ENCODE results near the gene CDHR5. TPM values are rescaled to one million over a fixed set of nuclear protein-coding genes. Genes with fewer than 3 reads are reported as not detected.

CDHR5 gene
- total and polyA plus RNA-seq, 2 experiments from 2014 or later, result 0.18 to 0.27 TPM

- peaks cover 29% of the 10 kb centered on the region for H3K36me3 ChIP-seq
- no peaks in the 10 kb centered on the region for H3K9me3 ChIP-seq (ENCODE audit: low read depth)
- H3K27ac ChIP-seq, result no peak overlapping the region
- TF ChIP-seq, protein P1, sequence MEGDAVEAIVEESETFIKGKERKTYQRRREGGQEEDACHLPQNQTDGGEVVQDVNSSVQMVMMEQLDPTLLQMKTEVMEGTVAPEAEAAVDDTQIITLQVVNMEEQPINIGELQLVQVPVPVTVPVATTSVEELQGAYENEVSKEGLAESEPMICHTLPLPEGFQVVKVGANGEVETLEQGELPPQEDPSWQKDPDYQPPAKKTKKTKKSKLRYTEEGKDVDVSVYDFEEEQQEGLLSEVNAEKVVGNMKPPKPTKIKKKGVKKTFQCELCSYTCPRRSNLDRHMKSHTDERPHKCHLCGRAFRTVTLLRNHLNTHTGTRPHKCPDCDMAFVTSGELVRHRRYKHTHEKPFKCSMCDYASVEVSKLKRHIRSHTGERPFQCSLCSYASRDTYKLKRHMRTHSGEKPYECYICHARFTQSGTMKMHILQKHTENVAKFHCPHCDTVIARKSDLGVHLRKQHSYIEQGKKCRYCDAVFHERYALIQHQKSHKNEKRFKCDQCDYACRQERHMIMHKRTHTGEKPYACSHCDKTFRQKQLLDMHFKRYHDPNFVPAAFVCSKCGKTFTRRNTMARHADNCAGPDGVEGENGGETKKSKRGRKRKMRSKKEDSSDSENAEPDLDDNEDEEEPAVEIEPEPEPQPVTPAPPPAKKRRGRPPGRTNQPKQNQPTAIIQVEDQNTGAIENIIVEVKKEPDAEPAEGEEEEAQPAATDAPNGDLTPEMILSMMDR (IDR thresholded peaks at IDR 0.05; ENCODE audit: low read depth, low read length), result no peak
- no peaks in the 10 kb centered on the region for H3K4me1 ChIP-seq (ENCODE audit: low read depth)
- DNase-seq (ENCODE audit: low read depth in 1 of 2, low spot score in 1 of 2), result no peak
- H3K4me3 ChIP-seq, result no peak overlapping the region
- H3K27me3 ChIP-seq, result no peaks in the 10 kb centered on the region
Observed at GRCh38 chr11:587546-587945, 37.2 kb downstream of the CDHR5 start.

- Histone ChIP-seq H3K27me3 (no peaks in the 10 kb centered on the region), H3K27ac (no peak overlapping the region), H3K9me3 (ENCODE audit: low read depth) (no peaks in the 10 kb centered on the region), H3K4me3 (no peak overlapping the region), H3K4me1 (ENCODE audit: low read depth) (no peaks in the 10 kb centered on the region), H3K36me3 (peaks cover 25% of the 10 kb centered on the region)
- TF ChIP-seq, protein P1 (IDR thresholded peaks at IDR 0.05; ENCODE audit: low read depth, low read length), result no peak
- DNase-seq (ENCODE audit: low read depth in 1 of 2, low spot score in 1 of 2), result no peak
Observed at GRCh38 chr11:586376-587316, 38.1 kb downstream of the CDHR5 start.

DNA sequence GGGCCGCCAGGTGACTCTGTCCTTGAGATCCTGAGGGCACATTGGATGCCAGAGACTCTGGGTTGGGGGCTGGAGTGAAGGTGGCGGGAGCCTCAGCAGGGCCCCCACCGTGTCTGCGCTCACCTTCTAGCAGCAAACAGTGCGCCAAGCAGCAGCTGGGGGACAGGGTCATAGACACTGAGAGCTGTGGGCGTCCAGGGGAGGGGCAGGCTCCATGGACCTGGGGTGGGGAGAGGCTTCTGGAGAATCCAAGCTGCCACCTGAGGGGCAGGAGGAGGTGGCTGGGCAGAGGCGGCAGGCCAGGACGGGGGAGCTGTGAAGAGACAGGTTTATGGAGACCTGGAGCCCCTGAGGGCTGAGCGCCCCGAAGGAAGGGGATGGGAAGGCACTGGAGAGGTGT lies 40.5 kb downstream of the CDHR5 start:
- DNase-seq (ENCODE audit: low read depth in 1 of 2, low spot score in 1 of 2), result no peak
- TF ChIP-seq, protein P1 (IDR thresholded peaks at IDR 0.05; ENCODE audit: low read depth, low read length), result no peak
- peaks cover 5% of the 10 kb centered on the region for H3K4me1 ChIP-seq (ENCODE audit: low read depth)
- H3K27me3 ChIP-seq, result no peaks in the 10 kb centered on the region
- no peaks in the 10 kb centered on the region for H3K9me3 ChIP-seq (ENCODE audit: low read depth)
- H3K36me3 ChIP-seq, result peaks cover 22% of the 10 kb centered on the region
- no peak overlapping the region for H3K27ac ChIP-seq
- no peak overlapping the region for H3K4me3 ChIP-seq

DNA sequence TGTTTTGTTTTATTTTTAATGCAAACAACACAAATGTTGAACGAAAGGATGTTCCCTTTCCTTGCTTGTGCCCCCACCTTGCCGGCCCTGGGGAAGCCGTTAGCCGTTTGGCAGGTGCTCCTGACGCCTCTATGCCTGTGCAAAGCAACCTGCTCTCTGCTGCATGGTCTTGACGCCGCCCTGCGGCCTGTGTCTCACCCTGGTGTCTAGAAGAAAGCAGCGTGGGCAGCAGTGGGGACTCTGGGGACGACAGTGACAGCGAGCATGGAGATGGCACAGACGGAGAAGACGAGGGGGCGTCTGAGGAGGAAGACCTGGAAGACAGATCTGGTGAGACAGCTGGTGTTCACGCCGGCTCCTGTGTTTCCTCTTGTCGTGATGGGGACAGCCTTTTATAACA lies 43.0 kb downstream of the CDHR5 start:
- H3K4me3 ChIP-seq, result no peak overlapping the region
- TF ChIP-seq, protein P1 (IDR thresholded peaks at IDR 0.05; ENCODE audit: low read depth, low read length), result no peak
- H3K4me1 ChIP-seq (ENCODE audit: low read depth), result peaks cover 19% of the 10 kb centered on the region
- peaks cover 8% of the 10 kb centered on the region for H3K36me3 ChIP-seq
- no peak for DNase-seq (ENCODE audit: low read depth in 1 of 2, low spot score in 1 of 2)
- no peaks in the 10 kb centered on the region for H3K9me3 ChIP-seq (ENCODE audit: low read depth)
- H3K27me3 ChIP-seq, result no peaks in the 10 kb centered on the region
- H3K27ac ChIP-seq, result no peak overlapping the region

- TF ChIP-seq, protein P1 (IDR thresholded peaks at IDR 0.05; ENCODE audit: low read depth, low read length), result no peak
- Histone ChIP-seq H3K27me3 (no peaks in the 10 kb centered on the region), H3K27ac (no peak overlapping the region), H3K4me1 (ENCODE audit: low read depth) (peaks cover 19% of the 10 kb centered on the region), H3K4me3 (no peak overlapping the region), H3K36me3 (peaks cover 8% of the 10 kb centered on the region), H3K9me3 (ENCODE audit: low read depth) (no peaks in the 10 kb centered on the region)
- no peak for DNase-seq (ENCODE audit: low read depth in 1 of 2, low spot score in 1 of 2)
Observed at GRCh38 chr11:581342-581741, 43.4 kb downstream of the CDHR5 start.

All from cardiac muscle cell (in vitro differentiated cells and primary cell).